T-helper 1 cell treated with Interleukin-12 subunit alpha and Interleukin-12 subunit beta and Interleukin-4 antibody, amounts not matched to agents 30 μg/mL and 1 μg/mL, for 36 hours (primary cell): ENCODE measurements around the gene HAUS1.
A peak's percentile ranks its signal among the peaks of the same experiment; 100 is the strongest.
"Not testable (repeated sequence)": the region's sequence is repeated elsewhere in the genome, so short reads cannot be mapped to it uniquely, and the experiment has no call there.

Experiments
- H3K27ac Mint-ChIP-seq: one replicate; pipeline ENCODE4 v1.8.0; 2021; ENCODE audit warnings: mild to moderate bottlenecking, mixed read lengths
- H3K27me3 Mint-ChIP-seq: one replicate; pipeline ENCODE4 v1.8.0; 2021; ENCODE audit warnings: low read depth, mixed read lengths
- H3K36me3 Mint-ChIP-seq: one replicate; pipeline ENCODE4 v1.8.0; 2021; ENCODE audit warnings: low read depth, mixed read lengths
- H3K4me1 Mint-ChIP-seq: one replicate; pipeline ENCODE4 v1.8.0; 2021; ENCODE audit warnings: low read depth, mixed read lengths
- H3K4me3 Mint-ChIP-seq: one replicate; pipeline ENCODE4 v1.8.0; 2021; ENCODE audit warnings: mild to moderate bottlenecking, moderate library complexity, mixed read lengths
- H3K9me3 Mint-ChIP-seq: one replicate; pipeline ENCODE4 v1.8.0; 2021; ENCODE audit warnings: mixed read lengths

The HAUS1 gene

GRCh38 chr18:46110406-46110805, 6.2 kb downstream of the HAUS1 start:
- Mint-ChIP-seq H3K4me1 (peaks cover 10% of the 10 kb centered on the region), H3K27me3 (no peaks in the 10 kb centered on the region), H3K4me3 (no peak overlapping the region), H3K27ac (no peak overlapping the region), H3K36me3 (peaks cover 20% of the 10 kb centered on the region), H3K9me3 (no peaks in the 10 kb centered on the region)

GRCh38 chr18:46113751-46114150, 9.6 kb downstream of the HAUS1 start:
- H3K27me3 Mint-ChIP-seq = no peaks in the 10 kb centered on the region
- H3K27ac Mint-ChIP-seq = no peak overlapping the region
- no peaks in the 10 kb centered on the region for H3K9me3 Mint-ChIP-seq
- peaks cover 2% of the 10 kb centered on the region for H3K4me1 Mint-ChIP-seq
- H3K4me3 Mint-ChIP-seq = no peak overlapping the region
- peaks cover 23% of the 10 kb centered on the region for H3K36me3 Mint-ChIP-seq

- not testable (repeated sequence) for H3K4me3 Mint-ChIP-seq
Measured at GRCh38 chr18:46126625-46127024, 22.4 kb downstream of the HAUS1 start.

GRCh38 chr18:46130061-46130460, 25.9 kb downstream of the HAUS1 start:
- H3K36me3 Mint-ChIP-seq = peaks cover 24% of the 10 kb centered on the region
- H3K27ac Mint-ChIP-seq = no peak overlapping the region
- no peaks in the 10 kb centered on the region for H3K9me3 Mint-ChIP-seq
- H3K4me1 Mint-ChIP-seq = no peaks in the 10 kb centered on the region
- no peaks in the 10 kb centered on the region for H3K27me3 Mint-ChIP-seq
- no peak overlapping the region for H3K4me3 Mint-ChIP-seq

More at GRCh38 chr18:46126625-46127024, 22.4 kb downstream of the HAUS1 start:
- not testable (repeated sequence) for H3K4me1 Mint-ChIP-seq, H3K27ac Mint-ChIP-seq, H3K9me3 Mint-ChIP-seq, H3K27me3 Mint-ChIP-seq
- peaks cover 32% of the 10 kb centered on the region for H3K36me3 Mint-ChIP-seq

GRCh38 chr18:46130549-46130948, 26.4 kb downstream of the HAUS1 start:
- H3K4me1 Mint-ChIP-seq = not testable (repeated sequence)

GRCh38 chr18:46133534-46133933, 29.3 kb downstream of the HAUS1 start:
- H3K4me3 Mint-ChIP-seq = no peak overlapping the region
- H3K36me3 Mint-ChIP-seq = peaks cover 15% of the 10 kb centered on the region
- H3K27ac Mint-ChIP-seq = no peak overlapping the region
- H3K9me3 Mint-ChIP-seq = no peaks in the 10 kb centered on the region
- no peaks in the 10 kb centered on the region for H3K27me3 Mint-ChIP-seq
- H3K4me1 Mint-ChIP-seq = no peaks in the 10 kb centered on the region

More at GRCh38 chr18:46130549-46130948, 26.4 kb downstream of the HAUS1 start:
- H3K4me3 Mint-ChIP-seq, H3K27ac Mint-ChIP-seq, H3K27me3 Mint-ChIP-seq, H3K9me3 Mint-ChIP-seq: not testable (repeated sequence)
- H3K36me3 Mint-ChIP-seq = peaks cover 24% of the 10 kb centered on the region

GRCh38 chr18:46134920-46135675, 30.9 kb downstream of the HAUS1 start:
- Mint-ChIP-seq H3K27ac (no peak overlapping the region), H3K4me1 (no peaks in the 10 kb centered on the region), H3K27me3 (no peaks in the 10 kb centered on the region), H3K9me3 (no peaks in the 10 kb centered on the region), H3K4me3 (no peak overlapping the region), H3K36me3 (peaks cover 6% of the 10 kb centered on the region)

- no peak overlapping the region for H3K4me3 Mint-ChIP-seq
- peaks cover 2% of the 10 kb centered on the region for H3K36me3 Mint-ChIP-seq
- H3K9me3 Mint-ChIP-seq = no peaks in the 10 kb centered on the region
- H3K27me3 Mint-ChIP-seq = no peaks in the 10 kb centered on the region
- H3K4me1 Mint-ChIP-seq = no peaks in the 10 kb centered on the region
- no peak overlapping the region for H3K27ac Mint-ChIP-seq
Measured at GRCh38 chr18:46140173-46140572, 36.0 kb downstream of the HAUS1 start.

- H3K27me3 Mint-ChIP-seq = no peaks in the 10 kb centered on the region
Measured at GRCh38 chr18:46141199-46141598, 37.0 kb downstream of the HAUS1 start.

GRCh38 chr18:46148810-46149209, 44.6 kb downstream of the HAUS1 start:
- H3K9me3 Mint-ChIP-seq = no peaks in the 10 kb centered on the region
- H3K27ac Mint-ChIP-seq = peak overlapping the region; percentile 36
- peaks cover 6% of the 10 kb centered on the region for H3K27me3 Mint-ChIP-seq
- no peak overlapping the region for H3K4me3 Mint-ChIP-seq
- peaks cover 21% of the 10 kb centered on the region for H3K4me1 Mint-ChIP-seq
- peaks cover 6% of the 10 kb centered on the region for H3K36me3 Mint-ChIP-seq

More at GRCh38 chr18:46141199-46141598, 37.0 kb downstream of the HAUS1 start:
- H3K4me1 Mint-ChIP-seq = no peaks in the 10 kb centered on the region
- no peak overlapping the region for H3K27ac Mint-ChIP-seq
- H3K36me3 Mint-ChIP-seq = peaks cover 2% of the 10 kb centered on the region
- no peaks in the 10 kb centered on the region for H3K9me3 Mint-ChIP-seq
- H3K4me3 Mint-ChIP-seq = no peak overlapping the region

- H3K27me3 Mint-ChIP-seq = peaks cover 6% of the 10 kb centered on the region
- peaks cover 52% of the 10 kb centered on the region for H3K4me1 Mint-ChIP-seq
- peaks cover 8% of the 10 kb centered on the region for H3K36me3 Mint-ChIP-seq
- no peak overlapping the region for H3K4me3 Mint-ChIP-seq
- H3K9me3 Mint-ChIP-seq = peaks cover 3% of the 10 kb centered on the region
- H3K27ac Mint-ChIP-seq = no peak overlapping the region
Measured at GRCh38 chr18:46152436-46152807, 48.2 kb downstream of the HAUS1 start.

- H3K27me3 Mint-ChIP-seq = peaks cover 6% of the 10 kb centered on the region
- peaks cover 3% of the 10 kb centered on the region for H3K9me3 Mint-ChIP-seq
- no peak overlapping the region for H3K4me3 Mint-ChIP-seq
- peaks cover 8% of the 10 kb centered on the region for H3K36me3 Mint-ChIP-seq
- H3K4me1 Mint-ChIP-seq = peaks cover 55% of the 10 kb centered on the region
- H3K27ac Mint-ChIP-seq = no peak overlapping the region
Measured at GRCh38 chr18:46152808-46153617, 48.8 kb downstream of the HAUS1 start.

- peak overlapping the region; percentile 94 for H3K27ac Mint-ChIP-seq
- H3K27me3 Mint-ChIP-seq = peaks cover 6% of the 10 kb centered on the region
- peak overlapping the region; percentile 77 for H3K4me3 Mint-ChIP-seq
- peaks cover 54% of the 10 kb centered on the region for H3K4me1 Mint-ChIP-seq
- peaks cover 12% of the 10 kb centered on the region for H3K36me3 Mint-ChIP-seq
- peaks cover 3% of the 10 kb centered on the region for H3K9me3 Mint-ChIP-seq
Measured at GRCh38 chr18:46155641-46156051, 51.5 kb downstream of the HAUS1 start.

GRCh38 chr18:46156124-46156745, 52.0 kb downstream of the HAUS1 start:
- H3K4me3 Mint-ChIP-seq = peak overlapping the region; percentile 77
- H3K4me1 Mint-ChIP-seq = peaks cover 57% of the 10 kb centered on the region
- H3K27ac Mint-ChIP-seq = peak overlapping the region; percentile 94
- peaks cover 6% of the 10 kb centered on the region for H3K27me3 Mint-ChIP-seq
- peaks cover 12% of the 10 kb centered on the region for H3K36me3 Mint-ChIP-seq
- H3K9me3 Mint-ChIP-seq = peaks cover 3% of the 10 kb centered on the region
